Ovary (tissue), 3 donors: ENCODE data around the gene CAPN5.

Source experiments
- CTCF ChIP-seq, 3 donors: fragments of 450-650 bp in 2 of 3; fragments of 200-600 bp in 1 of 3; IDR thresholded peaks; one replicate each; pipeline versions ENCODE4 v1.5.1 to v1.8.0; 2016 to 2022; ENCODE audit warnings: antibody characterized with exemption in 3 of 3, mild to moderate bottlenecking in 1 of 3
- EP300 ChIP-seq: sonication (generic); formaldehyde crosslinking; IDR thresholded peaks from one replicate; pipeline ENCODE4 v1.6.1; 2017; ENCODE audit warnings: antibody characterized with exemption
- POLR2A ChIP-seq: fragments of 450-650 bp; IDR thresholded peaks from one replicate; pipeline ENCODE4 v1.6.1; 2017; ENCODE audit warnings: antibody characterized with exemption, mild to moderate bottlenecking, moderate library complexity
- donor health status: DM: no; HTN: no; CAD: no.

DNA sequence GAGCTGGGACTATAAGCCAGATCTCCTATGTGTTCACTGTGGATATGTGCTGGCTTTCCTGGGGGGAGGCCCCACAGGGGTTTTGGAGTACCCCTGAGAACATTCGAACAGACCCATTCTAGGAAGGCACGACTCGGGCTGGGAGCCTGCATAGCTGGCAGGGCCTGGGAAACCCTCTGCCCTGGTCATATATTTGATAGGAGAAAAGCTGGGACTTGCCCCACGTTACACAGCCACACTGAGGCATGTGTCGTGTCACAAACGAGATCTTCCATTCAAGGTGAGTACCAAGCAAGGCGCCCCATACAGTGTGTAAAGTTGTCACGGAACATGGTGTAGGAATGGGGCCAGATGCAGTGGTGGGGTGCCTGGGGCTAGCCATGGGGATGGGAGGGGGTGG lies 72.4 kb downstream of the CAPN5 start:
- TF ChIP-seq EP300 (no peak), CTCF (IDR thresholded peaks at IDR 0.05) (no peak), POLR2A (no peak)
